ENCODE data around the gene PDLIM1. TPM values are rescaled to one million over a fixed set of nuclear protein-coding genes. Genes with fewer than 3 reads are reported as not detected.

PDLIM1 gene
- total and polyA plus RNA-seq, 2 of the 13 experiments (the other 11 are each of a cell fraction or from before 2014, with no cell fraction given), result 119 to 123 TPM

DNA sequence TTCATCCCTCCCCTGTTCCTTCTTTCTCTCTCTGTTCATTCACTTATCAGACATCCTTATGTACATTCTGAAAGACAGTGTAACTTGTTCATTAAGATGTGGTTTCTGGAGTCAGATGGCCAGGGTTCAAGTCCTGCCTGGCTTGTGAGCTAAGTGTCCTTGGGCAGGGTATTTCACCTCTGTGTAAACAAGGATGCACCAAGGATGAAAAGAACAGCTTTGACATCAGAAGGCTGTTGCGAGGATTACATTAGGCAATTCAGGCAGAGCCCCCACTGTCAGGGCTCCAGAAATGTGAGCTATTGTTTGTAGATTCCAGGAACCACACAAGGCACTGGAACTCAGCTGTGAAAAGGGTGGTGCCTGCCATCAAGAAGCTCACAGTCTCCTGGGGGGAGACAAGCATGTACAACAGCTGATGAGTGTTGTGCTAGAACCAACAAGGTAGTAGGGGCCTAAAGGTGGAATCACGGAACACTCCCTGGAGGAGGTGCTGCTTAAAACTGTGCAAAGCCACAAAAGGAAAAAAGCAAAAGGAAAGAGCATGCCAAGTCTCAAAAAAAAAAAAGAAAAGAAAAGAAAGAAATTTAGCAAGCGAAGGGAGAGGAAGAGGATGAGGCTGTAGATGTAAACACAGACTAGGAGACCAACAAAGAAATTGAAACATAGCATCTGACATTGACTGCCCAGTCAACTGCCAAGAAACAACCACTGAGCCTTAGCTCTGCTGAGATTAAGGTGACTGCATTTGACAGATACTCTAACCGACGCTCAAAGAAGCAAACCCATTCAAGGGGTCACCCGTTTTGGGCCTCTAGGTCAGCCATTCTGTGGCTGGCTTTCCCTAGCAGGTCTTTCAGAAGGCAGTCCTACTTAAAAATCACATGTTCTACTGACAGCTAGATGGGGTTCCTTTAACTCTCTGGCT, 12.5 kb downstream of the PDLIM1 start (continued):
- TF ChIP-seq SP1 (IDR thresholded peaks at IDR 0.05) (no peak), SP1 (CRISPR knock-in tag; IDR thresholded peaks at IDR 0.05) (0 out of 2 replicates have a peak, but pooled peaks have one; percentile 28), SOX6 (IDR thresholded peaks at IDR 0.05) (no peak), SOX6 (CRISPR knock-in tag; IDR thresholded peaks at IDR 0.05) (peak; percentile 98), KLF6 (CRISPR knock-in tag; IDR thresholded peaks at IDR 0.05) (0 out of 2 replicates have a peak, but pooled peaks have one; percentile 40), ZNF607 (CRISPR knock-in tag; IDR thresholded peaks at IDR 0.05; ENCODE audit: borderline replicate concordance) (no peak), RAD21 (CRISPR knock-in tag; IDR thresholded peaks at IDR 0.05) (peak; percentile 10; the same call in 1 of the 2 replicates), ZIK1 (CRISPR knock-in tag; IDR thresholded peaks at IDR 0.05; ENCODE audit: borderline replicate concordance, low read depth) (no peak), ZNF572 (CRISPR knock-in tag; IDR thresholded peaks at IDR 0.05) (no peak), HDAC2 (CRISPR knock-in tag; IDR thresholded peaks at IDR 0.05) (peak; percentile 97), CBX2 (IDR thresholded peaks at IDR 0.05; ENCODE audit: low read depth, low read length) (no peak), CBX2 (CRISPR knock-in tag; IDR thresholded peaks at IDR 0.05; ENCODE audit: low read depth) (no peak), ZNF782 (CRISPR knock-in tag; IDR thresholded peaks at IDR 0.05; ENCODE audit: borderline replicate concordance) (no peak), ZNF644 (CRISPR knock-in tag; IDR thresholded peaks at IDR 0.05; ENCODE audit: low read depth) (peak; percentile 76; the same call in 1 of the 2 replicates), ZNF589 (CRISPR knock-in tag; conservative IDR thresholded peaks at IDR 0.05) (no peak; the same call in 1 of the 2 replicates), REL (CRISPR knock-in tag; conservative IDR thresholded peaks at IDR 0.05) (no peak), MTF2 (CRISPR knock-in tag; IDR thresholded peaks at IDR 0.05; ENCODE audit: borderline replicate concordance) (no peak), PHF21A (CRISPR knock-in tag; IDR thresholded peaks at IDR 0.05) (peak; percentile 78; the same call in 1 of the 2 replicates), ATM (IDR thresholded peaks at IDR 0.05; ENCODE audit: borderline replicate concordance) (no peak), ZNF724P (CRISPR knock-in tag; IDR thresholded peaks at IDR 0.05; ENCODE audit: borderline replicate concordance) (no peak), MED1 (CRISPR knock-in tag; IDR thresholded peaks at IDR 0.05) (peak; percentile 87), ZNF878 (CRISPR knock-in tag; IDR thresholded peaks at IDR 0.05) (0 out of 2 replicates have a peak, but pooled peaks have one; percentile 42)
- TF ChIP-seq, protein P1, sequence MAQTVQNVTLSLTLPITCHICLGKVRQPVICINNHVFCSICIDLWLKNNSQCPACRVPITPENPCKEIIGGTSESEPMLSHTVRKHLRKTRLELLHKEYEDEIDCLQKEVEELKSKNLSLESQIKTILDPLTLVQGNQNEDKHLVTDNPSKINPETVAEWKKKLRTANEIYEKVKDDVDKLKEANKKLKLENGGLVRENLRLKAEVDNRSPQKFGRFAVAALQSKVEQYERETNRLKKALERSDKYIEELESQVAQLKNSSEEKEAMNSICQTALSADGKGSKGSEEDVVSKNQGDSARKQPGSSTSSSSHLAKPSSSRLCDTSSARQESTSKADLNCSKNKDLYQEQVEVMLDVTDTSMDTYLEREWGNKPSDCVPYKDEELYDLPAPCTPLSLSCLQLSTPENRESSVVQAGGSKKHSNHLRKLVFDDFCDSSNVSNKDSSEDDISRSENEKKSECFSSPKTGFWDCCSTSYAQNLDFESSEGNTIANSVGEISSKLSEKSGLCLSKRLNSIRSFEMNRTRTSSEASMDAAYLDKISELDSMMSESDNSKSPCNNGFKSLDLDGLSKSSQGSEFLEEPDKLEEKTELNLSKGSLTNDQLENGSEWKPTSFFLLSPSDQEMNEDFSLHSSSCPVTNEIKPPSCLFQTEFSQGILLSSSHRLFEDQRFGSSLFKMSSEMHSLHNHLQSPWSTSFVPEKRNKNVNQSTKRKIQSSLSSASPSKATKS (CRISPR knock-in tag; IDR thresholded peaks at IDR 0.05), result no peak
- TF ChIP-seq, protein P2, sequence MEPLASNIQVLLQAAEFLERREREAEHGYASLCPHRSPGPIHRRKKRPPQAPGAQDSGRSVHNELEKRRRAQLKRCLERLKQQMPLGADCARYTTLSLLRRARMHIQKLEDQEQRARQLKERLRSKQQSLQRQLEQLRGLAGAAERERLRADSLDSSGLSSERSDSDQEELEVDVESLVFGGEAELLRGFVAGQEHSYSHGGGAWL (CRISPR knock-in tag; IDR thresholded peaks at IDR 0.05), result no peak
- TF ChIP-seq, protein P3, sequence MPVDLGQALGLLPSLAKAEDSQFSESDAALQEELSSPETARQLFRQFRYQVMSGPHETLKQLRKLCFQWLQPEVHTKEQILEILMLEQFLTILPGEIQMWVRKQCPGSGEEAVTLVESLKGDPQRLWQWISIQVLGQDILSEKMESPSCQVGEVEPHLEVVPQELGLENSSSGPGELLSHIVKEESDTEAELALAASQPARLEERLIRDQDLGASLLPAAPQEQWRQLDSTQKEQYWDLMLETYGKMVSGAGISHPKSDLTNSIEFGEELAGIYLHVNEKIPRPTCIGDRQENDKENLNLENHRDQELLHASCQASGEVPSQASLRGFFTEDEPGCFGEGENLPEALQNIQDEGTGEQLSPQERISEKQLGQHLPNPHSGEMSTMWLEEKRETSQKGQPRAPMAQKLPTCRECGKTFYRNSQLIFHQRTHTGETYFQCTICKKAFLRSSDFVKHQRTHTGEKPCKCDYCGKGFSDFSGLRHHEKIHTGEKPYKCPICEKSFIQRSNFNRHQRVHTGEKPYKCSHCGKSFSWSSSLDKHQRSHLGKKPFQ (CRISPR knock-in tag; IDR thresholded peaks at IDR 0.05; ENCODE audit: insufficient replicate concordance), result no peak
- TF ChIP-seq, protein P4, sequence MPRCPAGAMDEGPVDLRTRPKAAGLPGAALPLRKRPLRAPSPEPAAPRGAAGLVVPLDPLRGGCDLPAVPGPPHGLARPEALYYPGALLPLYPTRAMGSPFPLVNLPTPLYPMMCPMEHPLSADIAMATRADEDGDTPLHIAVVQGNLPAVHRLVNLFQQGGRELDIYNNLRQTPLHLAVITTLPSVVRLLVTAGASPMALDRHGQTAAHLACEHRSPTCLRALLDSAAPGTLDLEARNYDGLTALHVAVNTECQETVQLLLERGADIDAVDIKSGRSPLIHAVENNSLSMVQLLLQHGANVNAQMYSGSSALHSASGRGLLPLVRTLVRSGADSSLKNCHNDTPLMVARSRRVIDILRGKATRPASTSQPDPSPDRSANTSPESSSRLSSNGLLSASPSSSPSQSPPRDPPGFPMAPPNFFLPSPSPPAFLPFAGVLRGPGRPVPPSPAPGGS (CRISPR knock-in tag; IDR thresholded peaks at IDR 0.05), result 0 out of 2 replicates have a peak, but pooled peaks have one; percentile 46
